IPS-15b (cell line): ENCODE results near the gene C5orf22.
A peak's percentile ranks its signal among the peaks of the same experiment; 100 is the strongest.

Experiments used
- H3K27me3 ChIP-seq: one replicate; pipeline ENCODE4 v1.6.1; 2013; ENCODE audit warnings: low read length; ENCODE audit not compliant: control insufficient read depth, insufficient read depth
- H3K36me3 ChIP-seq: one replicate; pipeline ENCODE4 v1.6.1; 2013; ENCODE audit warnings: low read length; ENCODE audit not compliant: control insufficient read depth, insufficient read depth
- H3K4me1 ChIP-seq: one replicate; pipeline ENCODE4 v1.6.1; 2013; ENCODE audit warnings: mild to moderate bottlenecking, low read length; ENCODE audit not compliant: control insufficient read depth, insufficient read depth
- H3K4me3 ChIP-seq: one replicate; pipeline ENCODE4 v1.5.1; 2013; ENCODE audit warnings: low read depth, low read length
- H3K9ac ChIP-seq: one replicate; pipeline ENCODE4 v1.6.1; 2013; ENCODE audit warnings: low read depth, mild to moderate bottlenecking, low read length
- H3K9me3 ChIP-seq: one replicate; pipeline ENCODE4 v1.6.1; 2013; ENCODE audit warnings: mild to moderate bottlenecking, low read length; ENCODE audit not compliant: control insufficient read depth, insufficient read depth

The C5orf22 gene

GRCh38 chr5:31531888-31532547 is at the start of gene C5orf22, which contains the start of gene DROSHA:
TSS of gene C5orf22 (plus strand) at chr5:31532301. CDS start at chr5:31532393, 92 bp downstream.
TSS of gene DROSHA (minus strand) at chr5:31532093. CDS start at chr5:31529059, 3,034 bp downstream.
- Histone ChIP-seq H3K9me3 (no peaks in the 10 kb centered on the region), H3K4me1 (peaks cover 4% of the 10 kb centered on the region), H3K36me3 (peaks cover 12% of the 10 kb centered on the region), H3K9ac (peak within 1 kb of the TSS; percentile 81), H3K4me3 (peak within 1 kb of the TSS; percentile 95), H3K27me3 (no peaks in the 10 kb centered on the region)

DNA sequence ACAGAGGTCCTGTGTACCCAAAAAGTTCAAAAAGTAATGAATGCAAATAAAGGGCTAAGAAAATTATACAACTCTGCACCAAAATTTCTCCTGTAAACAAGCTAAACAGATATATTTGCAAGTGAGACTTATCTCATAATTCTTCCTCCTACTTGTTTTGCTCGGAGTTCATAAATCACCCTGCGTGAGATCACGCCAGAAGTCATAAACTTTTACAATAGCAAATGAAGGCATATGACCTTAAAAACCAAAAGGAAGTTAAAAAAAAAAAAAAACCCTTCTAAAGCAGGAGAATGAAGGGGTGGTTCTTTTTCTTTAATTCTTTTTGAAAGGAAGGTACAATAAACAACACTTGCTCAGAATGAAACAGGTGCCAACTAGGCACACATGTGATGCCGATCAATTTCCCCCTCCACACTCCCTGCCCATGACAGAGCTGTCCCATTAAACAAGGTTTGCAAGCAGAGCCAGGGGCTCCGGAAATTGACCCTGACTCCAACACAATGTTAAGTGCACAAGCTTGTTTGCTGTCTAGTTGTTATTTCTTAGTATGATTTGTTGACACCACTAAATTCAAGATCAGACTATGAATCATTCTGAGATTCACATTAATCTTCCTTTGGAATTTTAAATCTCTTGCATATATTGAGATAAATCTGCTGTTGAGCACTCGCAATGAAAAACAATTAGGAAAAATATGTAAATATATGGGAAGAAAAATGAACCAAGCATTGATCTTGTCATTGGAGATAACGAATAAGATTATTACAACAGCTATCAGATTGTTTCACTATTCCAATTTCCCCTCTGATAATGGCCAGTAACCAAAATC is 46.5 kb upstream of the C5orf22 start:
- Histone ChIP-seq H3K9me3 (no peaks in the 10 kb centered on the region), H3K9ac (no peak overlapping the region), H3K36me3 (peaks cover 4% of the 10 kb centered on the region), H3K4me3 (no peak overlapping the region), H3K4me1 (no peaks in the 10 kb centered on the region), H3K27me3 (no peaks in the 10 kb centered on the region)

DNA sequence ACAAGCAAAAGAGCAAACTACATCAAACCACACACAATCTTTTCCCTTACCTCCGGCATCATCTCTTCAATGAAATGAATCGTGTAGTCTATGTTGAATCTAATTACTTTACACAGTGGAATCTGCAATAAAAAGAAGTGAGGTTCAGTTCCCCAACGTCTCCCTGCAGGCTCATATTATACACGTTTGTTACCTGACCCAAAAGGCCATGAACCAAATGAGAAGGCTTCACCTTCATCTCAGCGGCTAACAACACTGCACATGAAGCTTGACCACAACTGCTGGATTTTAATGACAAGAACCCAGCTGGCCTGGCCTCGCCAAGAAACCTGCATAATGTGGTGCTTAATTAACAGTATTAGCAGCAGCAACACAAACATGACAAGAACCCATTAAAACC is 45.7 kb upstream of the C5orf22 start:
- Histone ChIP-seq H3K9me3 (no peaks in the 10 kb centered on the region), H3K4me1 (no peaks in the 10 kb centered on the region), H3K9ac (no peak overlapping the region), H3K27me3 (no peaks in the 10 kb centered on the region), H3K4me3 (no peak overlapping the region), H3K36me3 (peaks cover 4% of the 10 kb centered on the region)

DNA sequence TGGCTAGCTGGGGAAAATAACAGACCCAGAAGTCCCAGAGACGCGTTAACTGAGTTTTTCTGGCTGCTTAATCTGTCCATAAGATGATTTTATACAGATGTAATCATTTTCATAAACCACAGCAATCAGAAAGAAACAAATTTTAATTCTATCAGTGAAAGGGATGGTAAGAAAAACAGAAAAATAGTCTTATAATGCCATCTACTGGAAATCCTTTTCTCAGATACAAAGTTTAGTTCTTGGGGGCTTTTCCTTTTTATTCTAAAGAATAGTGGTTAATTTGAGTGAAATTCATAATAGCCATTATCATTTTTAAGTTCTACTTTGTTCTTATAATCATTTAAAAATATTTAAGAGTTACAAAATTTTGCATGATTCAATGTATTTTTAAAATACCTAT is 44.6 kb upstream of the C5orf22 start:
- no peak overlapping the region for H3K4me3 ChIP-seq
- no peaks in the 10 kb centered on the region for H3K9me3 ChIP-seq
- H3K9ac ChIP-seq, result no peak overlapping the region
- no peaks in the 10 kb centered on the region for H3K36me3 ChIP-seq
- H3K4me1 ChIP-seq, result no peaks in the 10 kb centered on the region
- no peaks in the 10 kb centered on the region for H3K27me3 ChIP-seq

DNA sequence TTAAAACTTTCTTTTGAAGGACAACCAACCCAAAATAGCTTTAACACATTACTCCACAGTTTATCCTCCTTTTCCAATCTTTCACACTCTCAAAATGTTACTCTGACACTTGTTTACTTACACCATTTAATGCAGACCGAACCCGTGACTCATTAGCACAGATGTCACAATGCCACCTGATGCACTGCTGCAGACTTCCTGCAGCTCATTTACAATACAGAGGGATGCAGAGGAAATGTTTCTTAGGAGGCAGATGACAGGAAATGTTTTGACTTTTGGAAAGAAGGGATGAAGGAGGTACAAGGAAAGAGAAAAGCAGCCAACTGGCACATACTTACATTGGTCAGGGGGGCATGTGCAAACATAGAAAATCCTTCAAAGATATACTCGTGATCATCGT is 39.2 kb upstream of the C5orf22 start:
- H3K27me3 ChIP-seq, result no peaks in the 10 kb centered on the region
- H3K4me1 ChIP-seq, result no peaks in the 10 kb centered on the region
- no peak overlapping the region for H3K4me3 ChIP-seq
- H3K36me3 ChIP-seq, result peaks cover 31% of the 10 kb centered on the region
- H3K9me3 ChIP-seq, result no peaks in the 10 kb centered on the region
- H3K9ac ChIP-seq, result no peak overlapping the region

- Histone ChIP-seq H3K4me3 (no peak overlapping the region), H3K9ac (no peak overlapping the region), H3K36me3 (peaks cover 41% of the 10 kb centered on the region)
Measured at GRCh38 chr5:31495336-31495735, 36.8 kb upstream of the C5orf22 start.

GRCh38 chr5:31496301-31496700 is 35.8 kb upstream of the C5orf22 start:
- peaks cover 50% of the 10 kb centered on the region for H3K36me3 ChIP-seq
- H3K9ac ChIP-seq, result no peak overlapping the region
- no peaks in the 10 kb centered on the region for H3K4me1 ChIP-seq
- no peak overlapping the region for H3K4me3 ChIP-seq
- H3K9me3 ChIP-seq, result no peaks in the 10 kb centered on the region
- H3K27me3 ChIP-seq, result no peaks in the 10 kb centered on the region

More at GRCh38 chr5:31495336-31495735, 36.8 kb upstream of the C5orf22 start:
- no peaks in the 10 kb centered on the region for H3K9me3 ChIP-seq
- no peaks in the 10 kb centered on the region for H3K27me3 ChIP-seq
- no peaks in the 10 kb centered on the region for H3K4me1 ChIP-seq

- H3K27me3 ChIP-seq, result no peaks in the 10 kb centered on the region
- no peaks in the 10 kb centered on the region for H3K4me1 ChIP-seq
- no peak overlapping the region for H3K9ac ChIP-seq
- H3K36me3 ChIP-seq, result peaks cover 52% of the 10 kb centered on the region
- no peaks in the 10 kb centered on the region for H3K9me3 ChIP-seq
- H3K4me3 ChIP-seq, result no peak overlapping the region
Measured at GRCh38 chr5:31496891-31497290, 35.2 kb upstream of the C5orf22 start.

DNA sequence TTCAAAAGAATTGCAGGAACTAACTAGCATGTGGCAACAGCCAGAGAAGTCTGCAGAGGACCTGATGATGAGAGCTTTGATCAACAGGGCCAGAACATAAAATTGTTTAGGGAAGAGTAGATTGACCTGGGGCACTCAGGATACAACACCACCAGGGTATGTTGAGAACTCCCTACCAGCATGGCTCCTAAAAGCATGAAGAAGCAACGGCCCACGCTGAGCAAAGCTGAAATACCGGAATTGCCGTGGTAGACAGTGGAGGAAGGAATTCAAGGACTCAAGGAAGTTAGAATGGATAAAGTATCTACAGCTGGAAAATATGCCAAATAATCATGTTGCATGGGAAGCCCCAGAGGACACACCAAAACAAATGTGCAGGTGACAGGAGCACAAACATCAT is 31.8 kb upstream of the C5orf22 start:
- H3K36me3 ChIP-seq, result peaks cover 61% of the 10 kb centered on the region
- H3K4me3 ChIP-seq, result no peak overlapping the region
- H3K9ac ChIP-seq, result no peak overlapping the region
- H3K9me3 ChIP-seq, result no peaks in the 10 kb centered on the region
- H3K27me3 ChIP-seq, result no peaks in the 10 kb centered on the region
- H3K4me1 ChIP-seq, result no peaks in the 10 kb centered on the region

- H3K9ac ChIP-seq, result no peak overlapping the region
- H3K27me3 ChIP-seq, result no peaks in the 10 kb centered on the region
- H3K9me3 ChIP-seq, result no peaks in the 10 kb centered on the region
- H3K4me1 ChIP-seq, result no peaks in the 10 kb centered on the region
- peaks cover 43% of the 10 kb centered on the region for H3K36me3 ChIP-seq
- H3K4me3 ChIP-seq, result no peak overlapping the region
Measured at GRCh38 chr5:31502506-31502905, 29.6 kb upstream of the C5orf22 start.

GRCh38 chr5:31504529-31504928 is 27.6 kb upstream of the C5orf22 start:
- Histone ChIP-seq H3K4me1 (no peaks in the 10 kb centered on the region), H3K9me3 (no peaks in the 10 kb centered on the region), H3K4me3 (no peak overlapping the region), H3K27me3 (no peaks in the 10 kb centered on the region), H3K9ac (no peak overlapping the region), H3K36me3 (peaks cover 43% of the 10 kb centered on the region)

DNA sequence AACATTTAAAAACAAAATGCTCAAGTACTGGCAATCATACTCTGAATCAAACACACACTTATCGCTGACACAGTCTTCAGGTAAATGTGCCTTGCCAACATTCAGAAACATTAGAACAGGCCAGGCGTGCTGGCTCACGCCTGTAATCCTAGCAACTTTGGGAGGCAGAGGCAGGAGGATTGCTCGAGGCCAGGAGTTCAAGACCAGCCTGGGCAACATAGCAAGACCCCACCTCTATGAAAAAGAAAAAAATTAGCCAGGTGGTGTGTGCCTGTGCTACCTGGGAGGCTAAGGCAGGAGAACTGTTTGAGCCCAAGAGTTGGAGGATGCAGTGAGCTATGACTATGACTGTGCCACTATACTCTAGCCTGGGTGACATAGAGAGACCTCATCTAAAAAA is 20.8 kb upstream of the C5orf22 start:
- Histone ChIP-seq H3K36me3 (peaks cover 44% of the 10 kb centered on the region), H3K9ac (no peak overlapping the region), H3K4me3 (no peak overlapping the region), H3K9me3 (no peaks in the 10 kb centered on the region), H3K4me1 (no peaks in the 10 kb centered on the region), H3K27me3 (no peaks in the 10 kb centered on the region)
